ENCODE results near the gene HERC2.

DNA sequence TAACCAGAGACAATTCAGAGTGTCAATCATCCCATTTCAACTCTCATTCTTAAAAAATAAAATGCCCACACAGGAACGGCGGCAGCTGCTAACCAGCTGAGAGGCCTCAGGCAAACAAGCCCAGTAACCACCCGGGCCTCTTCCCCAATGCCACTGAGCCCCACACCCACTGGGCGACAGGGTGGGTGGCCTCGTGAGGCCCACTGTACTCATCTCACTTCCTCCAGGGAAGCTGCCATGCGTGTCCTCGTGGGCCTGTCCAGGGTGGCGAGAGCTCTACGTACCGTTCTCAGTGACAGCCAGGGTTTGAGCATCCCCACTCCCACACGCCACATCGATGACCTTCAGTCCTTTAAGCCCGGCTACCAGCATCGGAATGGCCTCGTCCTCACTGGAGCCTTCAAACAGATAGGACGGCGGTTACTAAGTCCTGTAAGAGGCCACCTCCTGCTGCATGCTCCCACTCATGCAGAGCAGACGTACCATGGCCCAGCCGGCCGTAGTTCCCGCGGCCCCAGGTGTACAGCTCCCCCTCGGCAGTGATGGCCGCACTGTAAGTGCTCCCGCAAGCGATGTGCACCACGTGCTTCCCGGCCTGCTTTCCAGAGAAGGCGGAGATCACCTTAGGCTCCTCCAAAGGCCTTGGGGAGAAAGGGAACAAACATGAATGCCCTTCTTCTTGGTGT is 56.5 kb downstream of the HERC2 start:
- TF ChIP-seq RXRA (IDR thresholded peaks at IDR 0.05; ENCODE audit: borderline replicate concordance, low read depth) (no peak), RFX5 (IDR thresholded peaks at IDR 0.05; ENCODE audit: low read length) (no peak), GABPA (IDR thresholded peaks at IDR 0.05; ENCODE audit: low read depth) (no peak), PBX3 (IDR thresholded peaks at IDR 0.05) (no peak), POLR2AphosphoS5 (IDR thresholded peaks at IDR 0.05; ENCODE audit: low read depth, low read length) (no peak), FOXM1 (IDR thresholded peaks at IDR 0.05; ENCODE audit: low read depth) (no peak), TAF1 (IDR thresholded peaks at IDR 0.05; ENCODE audit: borderline replicate concordance, low read depth, low read length) (no peak), ZBTB33 (IDR thresholded peaks at IDR 0.05; ENCODE audit: borderline replicate concordance, low read depth) (no peak), YY1 (IDR thresholded peaks at IDR 0.05; ENCODE audit: low read depth) (no peak), TCF12 (IDR thresholded peaks at IDR 0.05) (no peak), RAD21 (IDR thresholded peaks at IDR 0.05; ENCODE audit: low read length) (no peak), JUND (IDR thresholded peaks at IDR 0.05) (no peak)
- TF ChIP-seq, protein P1, sequence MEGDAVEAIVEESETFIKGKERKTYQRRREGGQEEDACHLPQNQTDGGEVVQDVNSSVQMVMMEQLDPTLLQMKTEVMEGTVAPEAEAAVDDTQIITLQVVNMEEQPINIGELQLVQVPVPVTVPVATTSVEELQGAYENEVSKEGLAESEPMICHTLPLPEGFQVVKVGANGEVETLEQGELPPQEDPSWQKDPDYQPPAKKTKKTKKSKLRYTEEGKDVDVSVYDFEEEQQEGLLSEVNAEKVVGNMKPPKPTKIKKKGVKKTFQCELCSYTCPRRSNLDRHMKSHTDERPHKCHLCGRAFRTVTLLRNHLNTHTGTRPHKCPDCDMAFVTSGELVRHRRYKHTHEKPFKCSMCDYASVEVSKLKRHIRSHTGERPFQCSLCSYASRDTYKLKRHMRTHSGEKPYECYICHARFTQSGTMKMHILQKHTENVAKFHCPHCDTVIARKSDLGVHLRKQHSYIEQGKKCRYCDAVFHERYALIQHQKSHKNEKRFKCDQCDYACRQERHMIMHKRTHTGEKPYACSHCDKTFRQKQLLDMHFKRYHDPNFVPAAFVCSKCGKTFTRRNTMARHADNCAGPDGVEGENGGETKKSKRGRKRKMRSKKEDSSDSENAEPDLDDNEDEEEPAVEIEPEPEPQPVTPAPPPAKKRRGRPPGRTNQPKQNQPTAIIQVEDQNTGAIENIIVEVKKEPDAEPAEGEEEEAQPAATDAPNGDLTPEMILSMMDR (IDR thresholded peaks at IDR 0.05), result no peak
- TF ChIP-seq, protein P2, sequence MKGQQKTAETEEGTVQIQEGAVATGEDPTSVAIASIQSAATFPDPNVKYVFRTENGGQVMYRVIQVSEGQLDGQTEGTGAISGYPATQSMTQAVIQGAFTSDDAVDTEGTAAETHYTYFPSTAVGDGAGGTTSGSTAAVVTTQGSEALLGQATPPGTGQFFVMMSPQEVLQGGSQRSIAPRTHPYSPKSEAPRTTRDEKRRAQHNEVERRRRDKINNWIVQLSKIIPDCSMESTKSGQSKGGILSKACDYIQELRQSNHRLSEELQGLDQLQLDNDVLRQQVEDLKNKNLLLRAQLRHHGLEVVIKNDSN (IDR thresholded peaks at IDR 0.05; ENCODE audit: borderline replicate concordance, low read depth), result no peak

Data from SK-N-SH (cell line).